ENCODE results near the gene SIVA1. TPM values are rescaled to one million over a fixed set of nuclear protein-coding genes. Genes with fewer than 3 reads are reported as not detected.

SIVA1 gene
- total RNA-seq, 1 donor from 2014 or later, result 47.9 TPM

DNA sequence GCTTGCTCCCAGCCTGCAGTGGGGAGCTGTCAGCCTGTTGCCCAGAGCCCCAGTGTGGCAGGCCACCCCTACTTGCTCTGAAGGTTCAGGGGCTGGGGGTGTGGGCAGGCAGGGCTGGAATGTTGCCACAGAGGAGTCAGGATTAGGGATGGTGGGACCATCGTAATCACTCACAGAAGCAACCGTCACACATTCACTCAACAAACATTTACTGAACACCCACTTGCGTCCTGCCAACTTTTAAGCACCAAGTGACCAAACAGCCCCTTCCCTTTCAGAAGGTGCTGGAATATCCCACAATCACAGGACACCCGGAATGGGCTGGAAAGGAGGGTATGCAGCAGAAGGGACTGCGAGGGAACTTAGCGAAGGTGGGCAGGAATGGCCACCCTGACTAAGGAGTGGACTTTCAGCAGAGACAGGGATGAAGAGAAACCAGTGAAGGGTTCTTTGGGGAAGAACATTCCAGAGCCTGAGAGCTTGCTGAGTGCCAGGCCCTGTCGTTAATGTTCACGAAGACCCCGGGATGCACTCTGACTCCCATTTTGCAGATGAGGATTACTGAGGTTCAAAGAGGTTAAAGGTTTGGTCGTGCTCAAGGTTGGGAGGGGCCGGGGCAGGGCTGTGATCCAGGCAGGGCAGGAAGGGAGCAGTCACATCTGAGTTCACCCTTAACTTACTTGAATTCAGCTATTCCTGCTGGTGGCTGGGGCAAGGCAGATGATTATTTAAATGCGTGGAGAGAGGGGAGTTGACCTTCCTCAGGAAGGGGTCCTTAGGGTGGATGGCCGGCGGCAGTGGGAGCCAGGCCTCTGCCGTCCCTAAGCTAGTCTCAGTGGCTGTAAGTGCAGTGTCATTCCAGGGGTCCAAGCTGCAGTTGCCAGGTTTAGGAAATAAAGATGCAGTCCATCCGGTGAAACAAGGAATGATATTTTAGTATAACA, 45.6 kb downstream of the SIVA1 start:
- DNase-seq (no peak), ATAC-seq (ENCODE audit: low read depth) (no peak)
- ChIA-PET POLR2A (no interaction called here), CTCF (no interaction called here)
- Mint-ChIP-seq H3K27me3 (no peaks in the 10 kb centered on the region), H3K4me1 (peaks cover 54% of the 10 kb centered on the region), H3K4me3 (peak overlapping the region; percentile 73), H3K27ac (peak overlapping the region; percentile 87), H3K9me3 (no peaks in the 10 kb centered on the region), H3K36me3 (ENCODE audit: low read depth) (peaks cover 1% of the 10 kb centered on the region)
- no peak for TF ChIP-seq CTCF (IDR thresholded peaks at IDR 0.05)
- intact Hi-C loops (cut with micrococcal nuclease), result no loop called here

DNA sequence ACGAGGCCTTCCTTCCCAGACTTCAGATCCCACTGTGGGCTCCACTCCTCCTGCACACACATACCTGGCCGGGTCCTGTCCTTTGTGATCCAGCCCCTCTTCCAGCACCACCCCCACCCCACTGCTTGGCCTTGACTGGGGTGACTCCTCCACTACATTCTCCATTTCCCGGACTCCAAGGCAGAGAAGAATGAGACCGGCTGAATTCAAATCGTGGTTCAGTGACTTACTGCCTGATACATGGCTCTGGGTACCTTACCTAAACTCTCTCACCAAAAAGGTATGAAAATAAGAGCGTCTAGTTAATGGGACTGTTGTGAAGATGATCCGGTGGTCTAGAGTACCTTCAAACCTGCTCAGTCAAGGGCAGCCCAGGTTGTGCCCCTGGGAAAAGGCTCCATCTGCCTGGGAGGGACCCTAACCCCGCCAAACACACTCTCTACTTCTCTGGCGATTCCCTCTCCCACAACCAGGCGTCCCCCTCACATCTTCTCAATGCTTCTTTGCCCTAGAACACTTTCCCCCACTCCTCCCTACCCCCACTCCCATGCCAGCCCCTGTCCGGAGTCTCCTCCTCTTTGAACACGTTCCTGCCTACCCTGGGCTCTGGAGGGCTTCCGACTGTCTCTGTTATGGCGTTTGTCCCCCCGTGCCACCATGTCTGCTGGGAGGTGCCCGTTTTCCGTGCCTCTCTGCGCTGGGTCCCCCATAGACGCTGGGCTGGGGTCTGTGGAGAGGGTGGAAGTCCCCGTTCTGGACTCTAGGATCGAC, 46.5 kb downstream of the SIVA1 start:
- Mint-ChIP-seq H3K4me3 (peak overlapping the region; percentile 73), H3K27ac (peak overlapping the region; percentile 87), H3K36me3 (ENCODE audit: low read depth) (peaks cover 1% of the 10 kb centered on the region), H3K27me3 (no peaks in the 10 kb centered on the region), H3K4me1 (peaks cover 50% of the 10 kb centered on the region), H3K9me3 (no peaks in the 10 kb centered on the region)
- no peak for TF ChIP-seq CTCF (IDR thresholded peaks at IDR 0.05)
- no peak for ATAC-seq (ENCODE audit: low read depth)
- intact Hi-C loops (cut with micrococcal nuclease), result loop anchor here (2.0 kb wide), 3 partner anchors 27 to 47 kb away; partner anchors contain the start of gene SIVA1
- ChIA-PET CTCF (no interaction called here), POLR2A (no interaction called here)
- no peak for DNase-seq

- H3K4me3 Mint-ChIP-seq, result peak overlapping the region; percentile 73
- H3K27me3 Mint-ChIP-seq, result no peaks in the 10 kb centered on the region
- intact Hi-C loops (cut with micrococcal nuclease), result loop anchor here (2.0 kb wide), 3 partner anchors 27 to 47 kb away; partner anchors contain the start of gene SIVA1
- peak; percentile 76 for ATAC-seq (ENCODE audit: low read depth)
- ChIA-PET POLR2A (interaction anchor here (0.5 to 1.9 kb wide), 3 partner anchors 13 to 48 kb away, joined by 3 to 8 read pairs (median 5); partner anchors contain the start of gene SIVA1), CTCF (interaction anchor here (1.3 kb wide), 1 partner anchor 26 kb away, joined by 4 read pairs; no protein-coding TSS in a partner anchor)
- TF ChIP-seq CTCF (IDR thresholded peaks at IDR 0.05), result no peak
- no peaks in the 10 kb centered on the region for H3K9me3 Mint-ChIP-seq
- H3K4me1 Mint-ChIP-seq, result peaks cover 47% of the 10 kb centered on the region
- H3K36me3 Mint-ChIP-seq (ENCODE audit: low read depth), result peaks cover 1% of the 10 kb centered on the region
- peak; percentile 78 for DNase-seq
- peak overlapping the region; percentile 87 for H3K27ac Mint-ChIP-seq
Measured at GRCh38 chr14:104800015-104800770, 47.2 kb downstream of the SIVA1 start.

GRCh38 chr14:104800771-104801519, 48.0 kb downstream of the SIVA1 start, which contains the start of gene ZBTB42:
ZBTB42 (plus strand) TSS chr14:104801101; CDS start chr14:104801198, 97 bp downstream.
- Mint-ChIP-seq H3K27me3 (no peaks in the 10 kb centered on the region), H3K9me3 (no peaks in the 10 kb centered on the region), H3K4me3 (peak within 1 kb of the TSS; percentile 85), H3K4me1 (peaks cover 46% of the 10 kb centered on the region), H3K36me3 (ENCODE audit: low read depth) (peaks cover 1% of the 10 kb centered on the region), H3K27ac (peak within 1 kb of the TSS; percentile 87)
- DNase-seq, result no peak
- intact Hi-C loops (cut with micrococcal nuclease), result loop anchor here (2.0 kb wide), 3 partner anchors 26 to 48 kb away; partner anchors contain the start of gene SIVA1
- ChIA-PET CTCF (interaction anchor here (0.7 to 1.3 kb wide), 2 partner anchors 25 to 32 kb away, joined by 3 to 4 read pairs; no protein-coding TSS in a partner anchor), POLR2A (interaction anchor here (0.6 to 1.9 kb wide), 3 partner anchors 12 to 48 kb away, joined by 3 to 8 read pairs (median 5); partner anchors contain the start of gene SIVA1)
- ATAC-seq (ENCODE audit: low read depth), result no peak
- TF ChIP-seq CTCF (IDR thresholded peaks at IDR 0.05), result no peak
